HEK293 (cell line): ENCODE measurements around the gene CHD1L.

ENCODE experiments used
- BCL11B ChIP-seq: fragments of 450-650 bp; formaldehyde crosslinking; IDR thresholded peaks from 2 replicates; pipeline ENCODE4 v1.5.1; 2016; ENCODE audit warnings: low read depth, missing biosample characterization, missing genetic modification characterization
- MEIS1 ChIP-seq: sonication (generic); formaldehyde crosslinking; IDR thresholded peaks from 2 replicates; pipeline ENCODE4 v1.8.1; 2022; ENCODE audit warnings: missing genetic modification reagents, mild to moderate bottlenecking, borderline replicate concordance
- ZEB2 ChIP-seq: fragments of 450-650 bp; formaldehyde crosslinking; IDR thresholded peaks from 2 replicates; pipeline ENCODE4 v1.5.1; 2016; ENCODE audit warnings: missing biosample characterization, missing genetic modification characterization
- ZNF133 ChIP-seq: fragments of 450-650 bp; formaldehyde crosslinking; IDR thresholded peaks from 2 replicates; pipeline ENCODE4 v1.5.1; 2016; ENCODE audit warnings: missing biosample characterization, missing genetic modification characterization
- ZNF184 ChIP-seq: fragments of 450-650 bp; IDR thresholded peaks from 2 replicates; pipeline ENCODE4 v1.5.1; 2018; ENCODE audit warnings: missing biosample characterization, mild to moderate bottlenecking, missing genetic modification characterization
- ZNF549 ChIP-seq: fragments of 450-650 bp; IDR thresholded peaks from 2 replicates; pipeline ENCODE4 v1.5.1; 2018; ENCODE audit warnings: missing biosample characterization, missing genetic modification characterization, mild to moderate bottlenecking, inconsistent platforms, moderate library complexity
- TF ChIP-seq, protein P1 (sequence below): fragments of 450-650 bp; formaldehyde crosslinking; IDR thresholded peaks from 2 replicates; pipeline ENCODE4 v1.5.1; 2016; ENCODE audit warnings: missing biosample characterization, missing genetic modification characterization
- TF ChIP-seq, protein P2 (sequence below): fragments of 450-650 bp; formaldehyde crosslinking; IDR thresholded peaks from 2 replicates; pipeline ENCODE4 v1.5.1; 2016; ENCODE audit warnings: missing biosample characterization, missing genetic modification characterization, low read depth
- TF ChIP-seq, protein P3 (sequence below): fragments of 450-650 bp; formaldehyde crosslinking; IDR thresholded peaks from 2 replicates; pipeline ENCODE4 v1.5.1; 2016; ENCODE audit warnings: missing biosample characterization, missing genetic modification characterization

DNA sequence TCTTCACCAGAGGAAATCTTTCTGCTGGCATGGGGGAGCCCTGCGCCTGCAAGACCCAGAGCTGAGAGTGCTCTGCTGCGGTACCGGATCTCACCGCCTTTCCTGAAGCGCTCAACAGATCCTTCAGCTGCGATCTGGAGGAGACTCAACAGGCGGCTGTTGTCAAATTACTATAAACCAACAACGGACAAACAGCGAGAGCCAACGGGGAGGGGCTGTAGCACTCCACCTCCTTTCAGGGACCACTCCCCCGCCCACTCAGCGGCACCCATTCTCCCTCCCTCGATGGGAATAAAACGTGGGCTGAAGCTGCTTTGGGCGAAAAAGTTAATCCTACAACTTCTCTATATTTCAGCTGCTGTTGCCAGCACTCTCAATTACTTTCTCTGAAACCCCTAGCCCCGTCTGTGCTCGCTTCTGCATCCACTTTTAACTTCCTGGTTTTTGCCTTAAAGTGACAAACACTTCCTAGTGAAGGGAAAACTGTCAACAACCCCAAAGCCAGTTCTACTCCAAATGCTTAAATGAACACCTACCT lies 17.2 kb upstream of the CHD1L start, which contains the start of gene FMO5:
- TF ChIP-seq, protein P1, sequence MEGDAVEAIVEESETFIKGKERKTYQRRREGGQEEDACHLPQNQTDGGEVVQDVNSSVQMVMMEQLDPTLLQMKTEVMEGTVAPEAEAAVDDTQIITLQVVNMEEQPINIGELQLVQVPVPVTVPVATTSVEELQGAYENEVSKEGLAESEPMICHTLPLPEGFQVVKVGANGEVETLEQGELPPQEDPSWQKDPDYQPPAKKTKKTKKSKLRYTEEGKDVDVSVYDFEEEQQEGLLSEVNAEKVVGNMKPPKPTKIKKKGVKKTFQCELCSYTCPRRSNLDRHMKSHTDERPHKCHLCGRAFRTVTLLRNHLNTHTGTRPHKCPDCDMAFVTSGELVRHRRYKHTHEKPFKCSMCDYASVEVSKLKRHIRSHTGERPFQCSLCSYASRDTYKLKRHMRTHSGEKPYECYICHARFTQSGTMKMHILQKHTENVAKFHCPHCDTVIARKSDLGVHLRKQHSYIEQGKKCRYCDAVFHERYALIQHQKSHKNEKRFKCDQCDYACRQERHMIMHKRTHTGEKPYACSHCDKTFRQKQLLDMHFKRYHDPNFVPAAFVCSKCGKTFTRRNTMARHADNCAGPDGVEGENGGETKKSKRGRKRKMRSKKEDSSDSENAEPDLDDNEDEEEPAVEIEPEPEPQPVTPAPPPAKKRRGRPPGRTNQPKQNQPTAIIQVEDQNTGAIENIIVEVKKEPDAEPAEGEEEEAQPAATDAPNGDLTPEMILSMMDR: 0 out of 2 replicates have a peak, but pooled peaks have one; percentile 24
- TF ChIP-seq BCL11B (tag by site-specific recombination): no peak
- no peak for TF ChIP-seq ZEB2 (tag by site-specific recombination)
- TF ChIP-seq, protein P2, sequence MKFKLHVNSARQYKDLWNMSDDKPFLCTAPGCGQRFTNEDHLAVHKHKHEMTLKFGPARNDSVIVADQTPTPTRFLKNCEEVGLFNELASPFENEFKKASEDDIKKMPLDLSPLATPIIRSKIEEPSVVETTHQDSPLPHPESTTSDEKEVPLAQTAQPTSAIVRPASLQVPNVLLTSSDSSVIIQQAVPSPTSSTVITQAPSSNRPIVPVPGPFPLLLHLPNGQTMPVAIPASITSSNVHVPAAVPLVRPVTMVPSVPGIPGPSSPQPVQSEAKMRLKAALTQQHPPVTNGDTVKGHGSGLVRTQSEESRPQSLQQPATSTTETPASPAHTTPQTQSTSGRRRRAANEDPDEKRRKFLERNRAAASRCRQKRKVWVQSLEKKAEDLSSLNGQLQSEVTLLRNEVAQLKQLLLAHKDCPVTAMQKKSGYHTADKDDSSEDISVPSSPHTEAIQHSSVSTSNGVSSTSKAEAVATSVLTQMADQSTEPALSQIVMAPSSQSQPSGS (tag by site-specific recombination): no peak
- TF ChIP-seq ZNF549 (tag by site-specific recombination): no peak
- TF ChIP-seq MEIS1 (CRISPR knock-in tag): no peak
- no peak for TF ChIP-seq ZNF184 (tag by site-specific recombination)
- no peak for TF ChIP-seq ZNF133 (tag by site-specific recombination)
- TF ChIP-seq, protein P3, sequence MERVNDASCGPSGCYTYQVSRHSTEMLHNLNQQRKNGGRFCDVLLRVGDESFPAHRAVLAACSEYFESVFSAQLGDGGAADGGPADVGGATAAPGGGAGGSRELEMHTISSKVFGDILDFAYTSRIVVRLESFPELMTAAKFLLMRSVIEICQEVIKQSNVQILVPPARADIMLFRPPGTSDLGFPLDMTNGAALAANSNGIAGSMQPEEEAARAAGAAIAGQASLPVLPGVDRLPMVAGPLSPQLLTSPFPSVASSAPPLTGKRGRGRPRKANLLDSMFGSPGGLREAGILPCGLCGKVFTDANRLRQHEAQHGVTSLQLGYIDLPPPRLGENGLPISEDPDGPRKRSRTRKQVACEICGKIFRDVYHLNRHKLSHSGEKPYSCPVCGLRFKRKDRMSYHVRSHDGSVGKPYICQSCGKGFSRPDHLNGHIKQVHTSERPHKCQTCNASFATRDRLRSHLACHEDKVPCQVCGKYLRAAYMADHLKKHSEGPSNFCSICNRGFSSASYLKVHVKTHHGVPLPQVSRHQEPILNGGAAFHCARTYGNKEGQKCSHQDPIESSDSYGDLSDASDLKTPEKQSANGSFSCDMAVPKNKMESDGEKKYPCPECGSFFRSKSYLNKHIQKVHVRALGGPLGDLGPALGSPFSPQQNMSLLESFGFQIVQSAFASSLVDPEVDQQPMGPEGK (tag by site-specific recombination): no peak
